GM13977 (cell line): Measurements from ENCODE around the gene GPR119.

Experiments
- DNase-seq: peaks from one replicate; pipeline ENCODE4 v3.0.0; 2012; ENCODE audit warnings: low spot score
- CTCF ChIP-seq: IDR thresholded peaks from 2 replicates; pipeline ENCODE4 v1.5.1; 2012; ENCODE audit warnings: mild to moderate bottlenecking, control low read depth; ENCODE audit not compliant: insufficient read depth; ENCODE audit errors: extremely low read depth, missing control alignments
- in situ Hi-C: fragments of 300-500 bp; cut with MboI; formaldehyde crosslinking; loops from one replicate; pipeline ENCODE4 v1.12.0; 2022; ENCODE audit warnings: low sequenced_read_pairs, low pct_unique_long_range_greater_than_20kb, mixed read lengths, inconsistent platforms; ENCODE audit not compliant: unreplicated experiment

The GPR119 gene

GRCh38 chrX:130415201-130415600 lies 29.7 kb upstream of the GPR119 start:
- TF ChIP-seq CTCF: no peak
- in situ Hi-C loops: no loop called here

GRCh38 chrX:130414800-130415199 lies 29.3 kb upstream of the GPR119 start:
- in situ Hi-C loops: no loop called here
- no peak for DNase-seq
- TF ChIP-seq CTCF: no peak

More at GRCh38 chrX:130415201-130415600, 29.7 kb upstream of the GPR119 start:
- no peak for DNase-seq

GRCh38 chrX:130413415-130413814 lies 27.9 kb upstream of the GPR119 start:
- no peak for TF ChIP-seq CTCF
- no peak for DNase-seq
- in situ Hi-C loops: no loop called here

- in situ Hi-C loops: no loop called here
- no peak for TF ChIP-seq CTCF
Measured at GRCh38 chrX:130402208-130402684, 16.8 kb upstream of the GPR119 start.

GRCh38 chrX:130401415-130402207 lies 16.1 kb upstream of the GPR119 start, which contains the start of gene RBMX2:
Gene RBMX2, plus strand, starts transcription at chrX:130401987. Its CDS starts 46 bp downstream, at chrX:130402033.
- in situ Hi-C loops: no loop called here
- TF ChIP-seq CTCF: no peak
- peak; percentile 84 for DNase-seq

More at GRCh38 chrX:130402208-130402684, 16.8 kb upstream of the GPR119 start:
- no peak for DNase-seq

- in situ Hi-C loops: no loop called here
- no peak for TF ChIP-seq CTCF
- DNase-seq: no peak
Measured at GRCh38 chrX:130395341-130395740, 9.9 kb upstream of the GPR119 start.
